Type B pancreatic cell (in vitro differentiated cells): Measurements from ENCODE around the gene ZNF699. TPM values are rescaled to one million over a fixed set of nuclear protein-coding genes. Genes with fewer than 3 reads are reported as not detected.

ENCODE experiments used
- DNase-seq: peaks from one replicate; pipeline ENCODE4 v3.0.0; 2021; ENCODE audit warnings: mixed read lengths; ENCODE audit not compliant: unreplicated experiment; ENCODE audit errors: extremely low spot score
- H3K27ac Mint-ChIP-seq: 2 replicates; pipeline ENCODE4 v1.8.0; 2021; ENCODE audit warnings: mild to moderate bottlenecking, mixed read lengths
- H3K27me3 Mint-ChIP-seq: 2 replicates; pipeline ENCODE4 v1.8.0; 2021; ENCODE audit warnings: mixed read lengths
- H3K36me3 Mint-ChIP-seq: 2 replicates; pipeline ENCODE4 v1.8.0; 2021; ENCODE audit warnings: mixed read lengths
- H3K4me1 Mint-ChIP-seq: one replicate; pipeline ENCODE4 v1.8.0; 2021; ENCODE audit warnings: mixed read lengths; ENCODE audit not compliant: unreplicated experiment
- H3K4me3 Mint-ChIP-seq: 2 replicates; pipeline ENCODE4 v1.8.0; 2021; ENCODE audit warnings: mild to moderate bottlenecking, mixed read lengths
- H3K9me3 Mint-ChIP-seq: 2 replicates; pipeline ENCODE4 v1.8.0; 2021; ENCODE audit warnings: mixed read lengths
- CTCF ChIP-seq: fragments of 200-600 bp; sonication (generic); conservative IDR thresholded peaks from 2 replicates; pipeline ENCODE4 v1.5.0; 2021; ENCODE audit warnings: antibody characterized with exemption, mild to moderate bottlenecking
- total RNA-seq: library from RNA; stranded (reverse); gene quantifications from 2 replicates; pipeline ENCODE4 v1.2.1, GENCODE V29; 2021; ENCODE audit warnings: low replicate concordance

Gene ZNF699
- total RNA-seq, 1 donor from 2014 or later, result 6.0 TPM

GRCh38 chr19:9348253-9348652 is 38.6 kb upstream of the ZNF699 start:
- Mint-ChIP-seq H3K27ac (no peak overlapping the region), H3K27me3 (no peaks in the 10 kb centered on the region), H3K36me3 (peaks cover 66% of the 10 kb centered on the region), H3K4me3 (no peak overlapping the region), H3K9me3 (peaks cover 16% of the 10 kb centered on the region), H3K4me1 (no peaks in the 10 kb centered on the region)
- no peak for TF ChIP-seq CTCF
- no peak for DNase-seq

GRCh38 chr19:9345005-9345404 is 35.4 kb upstream of the ZNF699 start:
- peaks cover 21% of the 10 kb centered on the region for H3K9me3 Mint-ChIP-seq
- H3K27ac Mint-ChIP-seq, result no peak overlapping the region
- DNase-seq, result no peak
- TF ChIP-seq CTCF, result no peak
- H3K27me3 Mint-ChIP-seq, result no peaks in the 10 kb centered on the region
- no peak overlapping the region for H3K4me3 Mint-ChIP-seq
- H3K36me3 Mint-ChIP-seq, result peaks cover 79% of the 10 kb centered on the region
- H3K4me1 Mint-ChIP-seq, result no peaks in the 10 kb centered on the region

GRCh38 chr19:9342610-9343304 is 33.1 kb upstream of the ZNF699 start:
- Mint-ChIP-seq H3K36me3 (peaks cover 79% of the 10 kb centered on the region), H3K27me3 (no peaks in the 10 kb centered on the region), H3K27ac (no peak overlapping the region), H3K9me3 (peaks cover 28% of the 10 kb centered on the region), H3K4me1 (no peaks in the 10 kb centered on the region), H3K4me3 (no peak overlapping the region)
- TF ChIP-seq CTCF, result no peak
- no peak for DNase-seq

- Mint-ChIP-seq H3K9me3 (peaks cover 21% of the 10 kb centered on the region), H3K4me3 (no peak overlapping the region), H3K27ac (no peak overlapping the region), H3K36me3 (peaks cover 70% of the 10 kb centered on the region), H3K27me3 (no peaks in the 10 kb centered on the region), H3K4me1 (no peaks in the 10 kb centered on the region)
- no peak for DNase-seq
- TF ChIP-seq CTCF, result no peak
Measured at GRCh38 chr19:9329999-9330398, 20.4 kb upstream of the ZNF699 start.

GRCh38 chr19:9324584-9324962 is 14.9 kb upstream of the ZNF699 start:
- peak overlapping the region; percentile 93 for H3K4me3 Mint-ChIP-seq
- TF ChIP-seq CTCF, result no peak
- peak overlapping the region; percentile 92 for H3K27ac Mint-ChIP-seq
- peaks cover 12% of the 10 kb centered on the region for H3K9me3 Mint-ChIP-seq
- H3K36me3 Mint-ChIP-seq, result peaks cover 39% of the 10 kb centered on the region
- no peaks in the 10 kb centered on the region for H3K4me1 Mint-ChIP-seq
- H3K27me3 Mint-ChIP-seq, result no peaks in the 10 kb centered on the region
- DNase-seq, result no peak
